Right lobe of liver (tissue), 4 donors: ENCODE measurements around the gene MIR17HG.

ENCODE experiments used
- POLR2A ChIP-seq: fragments of 450-650 bp; IDR thresholded peaks from one replicate; pipeline ENCODE4 v1.6.1; 2017; ENCODE audit warnings: antibody characterized with exemption, mild to moderate bottlenecking
- TF ChIP-seq, protein P1 (sequence below), 4 donors: fragments of 200-600 bp in 3 of 4; fragments of 450-650 bp in 1 of 4; IDR thresholded peaks; one replicate each; pipeline versions ENCODE4 v1.5.1 to v1.8.0; 2016 to 2022; ENCODE audit warnings: antibody characterized with exemption in 4 of 4, mild to moderate bottlenecking in 2 of 4
- donor health status: DM: no; HTN: no; CAD: no.
- donor health status: DM: no; HTN: no; CAD: no.
- donor health status: DM: no; HTN: yes; CAD: no.

DNA sequence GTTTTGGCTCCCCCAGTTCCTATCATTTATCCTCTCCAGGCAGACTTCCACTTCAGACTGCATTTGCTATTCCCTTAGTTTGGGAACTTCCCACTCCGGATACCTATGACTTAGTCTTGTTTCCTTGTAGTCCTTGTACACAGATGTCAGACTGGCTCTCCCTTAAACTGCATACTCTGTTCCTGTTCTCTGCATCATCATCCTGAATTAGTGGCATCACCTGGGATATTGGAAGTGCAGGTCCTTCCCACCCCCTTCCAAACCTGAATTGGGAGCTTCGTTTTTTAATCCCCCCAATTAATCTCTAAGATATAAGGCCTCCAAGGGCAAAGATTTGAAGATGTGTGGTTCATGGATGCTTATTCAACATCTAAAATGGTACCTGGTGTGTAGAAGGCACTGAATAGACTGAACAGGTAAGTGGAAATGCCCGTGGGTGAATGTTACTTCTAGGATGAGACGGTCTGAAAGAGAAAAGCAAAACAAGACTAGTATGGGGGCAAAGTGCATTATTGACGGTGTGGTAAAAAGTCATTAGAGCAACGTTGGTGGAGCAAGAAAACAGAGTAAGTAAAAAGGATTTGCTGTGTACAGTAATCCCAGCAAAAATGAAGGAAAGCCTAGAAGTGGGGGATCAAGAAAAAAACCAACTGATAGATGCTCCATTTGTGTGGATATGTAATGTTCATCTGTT, 9.6 kb downstream of the MIR17HG start:
- TF ChIP-seq POLR2A = no peak
- TF ChIP-seq, protein P1, sequence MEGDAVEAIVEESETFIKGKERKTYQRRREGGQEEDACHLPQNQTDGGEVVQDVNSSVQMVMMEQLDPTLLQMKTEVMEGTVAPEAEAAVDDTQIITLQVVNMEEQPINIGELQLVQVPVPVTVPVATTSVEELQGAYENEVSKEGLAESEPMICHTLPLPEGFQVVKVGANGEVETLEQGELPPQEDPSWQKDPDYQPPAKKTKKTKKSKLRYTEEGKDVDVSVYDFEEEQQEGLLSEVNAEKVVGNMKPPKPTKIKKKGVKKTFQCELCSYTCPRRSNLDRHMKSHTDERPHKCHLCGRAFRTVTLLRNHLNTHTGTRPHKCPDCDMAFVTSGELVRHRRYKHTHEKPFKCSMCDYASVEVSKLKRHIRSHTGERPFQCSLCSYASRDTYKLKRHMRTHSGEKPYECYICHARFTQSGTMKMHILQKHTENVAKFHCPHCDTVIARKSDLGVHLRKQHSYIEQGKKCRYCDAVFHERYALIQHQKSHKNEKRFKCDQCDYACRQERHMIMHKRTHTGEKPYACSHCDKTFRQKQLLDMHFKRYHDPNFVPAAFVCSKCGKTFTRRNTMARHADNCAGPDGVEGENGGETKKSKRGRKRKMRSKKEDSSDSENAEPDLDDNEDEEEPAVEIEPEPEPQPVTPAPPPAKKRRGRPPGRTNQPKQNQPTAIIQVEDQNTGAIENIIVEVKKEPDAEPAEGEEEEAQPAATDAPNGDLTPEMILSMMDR (IDR thresholded peaks at IDR 0.05) = no peak
